T47D (cell line): ENCODE measurements around the gene B3GNT7.
"Not testable (repeated sequence)": the region's sequence is repeated elsewhere in the genome, so short reads cannot be mapped to it uniquely, and the experiment has no call there.

Experiments
- DNase-seq, 2 experiments: peaks; one replicate each; pipeline versions ENCODE4 v3.0.0 to v3.0.0-alpha.2; 2011 to 2012; ENCODE audit warnings: low read depth in 1 of 2, low spot score in 1 of 2
- JUND ChIP-seq: IDR thresholded peaks from 2 replicates; pipeline ENCODE4 v1.6.1; 2012; ENCODE audit warnings: low read depth
- in situ Hi-C: cut with HindIII; loops from 2 replicates; pipeline ENCODE4 v1.10.0; 2016; ENCODE audit warnings: low sequenced_read_pairs, low pct_unique_long_range_greater_than_20kb

B3GNT7 gene

GRCh38 chr2:231395188-231396057 lies at the start of gene B3GNT7:
Gene B3GNT7 (plus strand): TSS chr2:231395710. CDS start chr2:231395804, 94 bp downstream.
- no peak for TF ChIP-seq JUND
- in situ Hi-C loops: no loop called here
- DNase-seq: no peak

GRCh38 chr2:231347081-231347480 lies 48.4 kb upstream of the B3GNT7 start:
- TF ChIP-seq JUND: no peak
- in situ Hi-C loops: no loop called here
- no peak for DNase-seq

DNA sequence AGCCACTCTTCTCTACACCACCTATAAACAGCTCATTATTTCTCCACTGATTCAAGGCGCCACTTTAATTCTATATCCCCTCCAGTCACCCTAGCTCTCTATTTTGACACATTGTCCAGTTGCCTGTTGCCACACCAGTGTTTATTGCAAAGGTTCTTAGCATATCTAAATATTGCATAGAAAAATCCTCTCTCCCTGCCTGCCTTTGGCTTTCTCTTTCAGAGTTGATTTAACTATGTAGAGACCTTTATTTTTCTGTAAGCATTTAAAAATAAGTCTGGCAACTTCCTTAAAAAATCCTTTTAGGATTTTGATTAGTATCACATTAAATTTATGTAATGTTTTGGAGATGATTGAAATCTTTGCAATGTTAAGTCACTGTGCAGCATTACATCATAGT lies 47.9 kb upstream of the B3GNT7 start:
- in situ Hi-C loops: no loop called here
- no peak for DNase-seq
- no peak for TF ChIP-seq JUND

- in situ Hi-C loops: no loop called here
- no peak for TF ChIP-seq JUND
- peak in 1 of 2 experiments; percentile 35 for DNase-seq
Measured at GRCh38 chr2:231348173-231348572, 47.3 kb upstream of the B3GNT7 start.

DNA sequence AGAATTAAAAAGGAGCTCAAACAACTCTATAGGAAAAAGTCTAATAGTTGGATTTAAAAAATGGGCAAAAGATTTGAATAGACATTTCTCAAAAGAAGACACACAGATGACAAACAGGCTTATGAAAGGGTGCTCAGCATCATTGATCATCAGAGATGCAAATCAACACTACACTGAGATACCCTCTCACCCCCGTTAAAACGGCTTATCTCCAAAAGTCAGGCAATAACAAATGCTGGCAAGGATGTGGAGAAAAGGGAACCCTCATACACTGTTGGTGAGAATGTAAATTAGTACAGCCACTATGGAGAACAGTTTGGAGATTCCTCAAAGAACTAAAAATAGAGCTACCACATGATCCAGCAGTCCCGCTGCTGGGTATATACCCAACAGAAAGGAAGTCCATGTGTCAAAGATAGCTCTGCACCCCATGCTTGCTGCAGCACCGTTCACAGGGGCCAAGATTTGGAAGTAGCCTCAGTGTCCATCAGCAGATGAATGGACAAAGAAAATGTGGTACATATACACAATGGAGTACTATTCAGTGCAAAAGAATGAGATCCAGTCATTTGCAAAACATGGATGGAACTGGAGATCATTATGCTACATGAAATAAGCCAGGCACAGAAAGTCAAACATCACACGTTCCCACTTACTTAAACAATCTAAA lies 46.7 kb upstream of the B3GNT7 start:
- no peak for DNase-seq
- no peak for TF ChIP-seq JUND
- in situ Hi-C loops: no loop called here

- DNase-seq, in situ Hi-C loops: not testable (repeated sequence)
Measured at GRCh38 chr2:231349374-231349735, 46.2 kb upstream of the B3GNT7 start.

GRCh38 chr2:231351648-231352047 lies 43.9 kb upstream of the B3GNT7 start:
- in situ Hi-C loops: no loop called here
- no peak for DNase-seq
- TF ChIP-seq JUND: no peak

DNA sequence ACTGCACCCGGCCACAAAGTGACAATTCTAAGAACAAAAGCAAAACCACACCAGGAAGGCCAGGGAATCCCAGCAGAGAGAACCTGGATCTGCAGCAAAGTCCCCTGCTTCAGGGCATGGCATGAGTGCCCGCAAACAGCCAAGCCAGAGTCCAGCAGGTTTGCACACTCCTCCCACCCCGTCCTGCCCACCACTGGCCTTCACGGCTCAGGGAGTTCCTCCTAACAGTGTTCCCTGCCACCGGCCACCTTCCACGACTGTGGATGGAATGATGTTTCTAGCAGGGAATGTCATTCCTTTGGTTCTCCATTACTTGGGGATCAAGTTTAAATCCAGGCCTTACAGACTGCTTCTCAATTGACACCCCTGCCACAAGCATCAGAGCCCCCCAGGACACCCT lies 42.0 kb upstream of the B3GNT7 start:
- in situ Hi-C loops: no loop called here
- DNase-seq: no peak
- no peak for TF ChIP-seq JUND

GRCh38 chr2:231355508-231356465 lies 39.7 kb upstream of the B3GNT7 start:
- no peak for TF ChIP-seq JUND
- no peak for DNase-seq
- in situ Hi-C loops: no loop called here

GRCh38 chr2:231356466-231356844 lies 39.1 kb upstream of the B3GNT7 start:
- DNase-seq: no peak
- in situ Hi-C loops: no loop called here
- TF ChIP-seq JUND: no peak

GRCh38 chr2:231357048-231357447 lies 38.5 kb upstream of the B3GNT7 start:
- in situ Hi-C loops: no loop called here
- no peak for DNase-seq
- TF ChIP-seq JUND: no peak

DNA sequence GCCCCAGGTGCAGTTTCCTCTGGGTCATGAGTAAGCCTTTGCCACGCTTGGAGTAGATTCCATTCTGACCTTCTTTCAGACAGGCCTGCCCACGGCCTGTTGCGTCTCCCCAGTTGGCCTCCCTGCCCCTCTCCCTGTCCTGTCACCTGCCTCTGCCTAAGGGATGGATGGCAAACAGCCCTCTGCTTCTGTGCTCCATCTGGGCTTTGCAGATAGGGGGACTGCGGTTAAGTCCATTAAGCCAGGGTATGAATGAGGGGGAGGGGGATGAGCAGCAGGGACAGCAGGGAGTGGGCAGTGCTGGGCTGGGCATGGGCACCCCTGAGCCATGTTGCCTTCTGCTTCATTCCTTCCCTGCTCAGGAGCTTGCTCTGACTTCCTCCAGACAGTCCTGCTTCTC lies 37.6 kb upstream of the B3GNT7 start:
- TF ChIP-seq JUND: no peak
- DNase-seq: no peak
- in situ Hi-C loops: no loop called here

DNA sequence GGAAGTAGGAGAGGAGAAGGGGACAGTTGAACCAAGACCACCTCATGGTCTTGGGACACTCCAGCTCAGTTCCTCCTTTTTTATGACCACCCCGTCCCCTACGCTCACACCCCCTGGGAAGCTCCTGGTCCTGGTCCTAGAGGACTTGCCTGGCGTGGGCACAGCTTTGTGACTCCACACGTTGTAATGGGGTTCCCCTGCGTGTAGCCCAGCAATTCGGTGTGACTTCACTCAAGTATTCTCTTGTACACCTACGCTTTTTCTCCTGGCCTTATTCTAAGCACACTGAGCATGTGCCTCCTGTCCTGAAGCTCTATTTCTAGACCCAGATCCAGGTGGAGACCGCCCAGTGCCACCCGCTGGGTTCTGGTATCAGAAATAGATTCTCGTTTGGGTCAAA lies 36.1 kb upstream of the B3GNT7 start:
- in situ Hi-C loops: no loop called here

More for the DNA sequence above, 36.1 kb upstream of the B3GNT7 start:
- no peak for DNase-seq
- TF ChIP-seq JUND: no peak
